Measurements from ENCODE around the gene ST7.
A peak's percentile ranks its signal among the peaks of the same experiment; 100 is the strongest.

The ST7 gene

DNA sequence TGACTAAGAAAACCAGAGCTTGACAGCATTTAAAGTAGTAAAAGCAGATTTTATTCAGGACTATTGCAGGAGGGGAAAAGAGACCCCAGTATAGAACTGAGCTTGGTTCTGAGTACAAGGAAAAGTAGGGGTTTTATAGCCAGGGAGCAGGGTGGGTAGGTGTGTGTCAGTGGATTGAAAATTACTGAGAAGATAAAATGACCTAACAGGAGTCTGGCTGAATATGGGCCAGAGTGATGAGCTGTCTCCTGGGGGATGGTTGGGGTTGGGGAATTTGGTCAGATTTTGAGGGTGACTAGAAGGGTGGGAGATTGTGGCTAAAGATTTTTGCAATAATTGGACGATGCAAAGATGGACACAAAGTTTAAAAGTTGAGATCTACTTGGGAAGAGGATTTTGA lies 114.0 kb downstream of the ST7 start:
- DNase-seq (ENCODE audit: low spot score), result no peak

DNA sequence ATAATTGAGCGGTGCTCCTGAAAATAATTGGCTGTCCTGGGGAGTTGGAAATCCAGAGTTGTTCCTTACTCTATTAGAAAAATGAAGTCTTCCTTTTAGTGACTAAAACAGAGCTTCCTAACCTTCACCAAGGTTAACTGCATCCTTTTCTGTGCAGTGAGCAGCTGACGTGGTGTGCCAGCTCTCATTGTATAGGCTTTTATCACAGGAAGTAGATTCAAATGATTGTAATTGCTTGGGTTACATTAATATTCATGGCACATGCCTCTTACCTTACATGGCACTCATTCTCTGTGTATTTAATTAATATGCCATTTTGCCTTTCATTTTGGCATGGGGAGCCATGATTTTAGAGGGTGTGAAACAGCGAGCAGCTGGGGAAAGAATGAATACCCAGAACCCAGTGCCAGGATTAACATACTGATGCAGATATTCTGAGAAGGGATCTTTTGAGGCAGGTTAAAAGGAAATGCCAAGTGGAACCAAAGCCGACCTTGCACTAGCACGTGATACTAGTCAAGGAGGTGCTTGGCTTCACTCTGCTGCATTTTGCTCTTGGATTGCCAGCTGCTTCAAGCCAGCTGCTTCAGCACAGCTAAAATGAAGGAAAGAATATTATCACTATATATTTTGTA lies 115.3 kb downstream of the ST7 start:
- no peak for DNase-seq (ENCODE audit: low spot score)

DNA sequence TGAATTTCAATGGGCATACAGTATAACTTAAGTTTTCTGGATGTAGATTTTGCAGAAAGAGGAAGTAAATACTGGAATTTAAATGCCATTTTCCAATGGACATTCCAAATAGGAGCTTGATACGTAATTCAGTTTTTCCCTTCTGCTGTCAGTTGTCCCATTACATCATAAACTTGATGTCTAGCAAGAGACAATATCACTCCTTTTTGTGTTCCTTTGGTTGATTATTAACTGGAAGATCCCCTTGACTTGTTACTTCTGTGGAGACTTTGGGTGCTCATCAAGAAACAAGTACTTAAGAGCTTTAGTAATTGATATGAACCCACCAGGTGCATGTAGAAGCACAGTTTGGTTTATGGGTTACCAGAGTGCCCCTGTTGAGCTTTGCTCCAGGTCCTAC lies 116.1 kb downstream of the ST7 start:
- DNase-seq (ENCODE audit: low spot score), result no peak

DNA sequence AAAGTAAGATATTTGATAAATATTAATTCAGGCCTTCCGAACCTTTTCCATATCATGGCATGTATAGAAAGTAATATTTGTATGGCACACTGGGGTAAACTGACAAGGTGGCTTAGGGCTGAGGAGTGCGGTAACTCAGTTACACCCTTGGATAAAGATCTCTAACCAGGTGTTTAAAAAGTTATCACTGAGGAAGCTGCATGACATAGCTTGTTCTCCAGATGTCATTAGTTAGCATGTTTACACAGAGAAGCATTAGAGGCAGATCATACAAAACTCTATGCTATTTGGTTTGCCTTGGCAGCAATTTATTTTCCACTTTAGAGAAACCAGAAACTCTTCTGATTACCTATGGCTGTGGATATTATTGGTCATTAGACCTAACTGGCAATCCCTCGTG lies 118.2 kb downstream of the ST7 start:
- no peak for DNase-seq (ENCODE audit: low spot score)

DNA sequence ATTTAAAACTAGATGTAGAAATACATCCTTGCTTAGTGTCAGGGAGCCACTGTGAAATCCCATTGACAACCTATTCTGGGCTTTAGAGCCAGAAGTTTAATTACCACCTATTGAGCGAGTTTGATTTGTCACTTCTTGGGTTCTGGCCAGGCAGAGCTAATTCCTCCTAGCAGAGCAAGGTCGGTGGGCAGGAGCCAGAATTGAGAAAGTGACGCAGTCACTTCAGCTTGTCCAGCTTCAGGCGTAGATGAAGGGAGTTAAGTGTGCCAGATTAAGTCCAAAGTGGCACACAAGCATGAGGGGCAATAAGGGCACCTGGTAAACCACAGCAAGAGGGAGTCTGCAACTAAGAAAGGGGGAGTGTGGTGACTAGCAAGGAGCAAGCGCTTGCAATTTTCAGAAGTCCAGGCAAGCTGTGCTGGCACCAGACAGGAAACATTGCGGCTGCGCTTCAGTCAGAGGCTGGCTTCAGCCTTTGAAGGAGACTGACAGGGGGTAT lies 119.4 kb downstream of the ST7 start:
- DNase-seq (ENCODE audit: low spot score), result peak; percentile 51

DNA sequence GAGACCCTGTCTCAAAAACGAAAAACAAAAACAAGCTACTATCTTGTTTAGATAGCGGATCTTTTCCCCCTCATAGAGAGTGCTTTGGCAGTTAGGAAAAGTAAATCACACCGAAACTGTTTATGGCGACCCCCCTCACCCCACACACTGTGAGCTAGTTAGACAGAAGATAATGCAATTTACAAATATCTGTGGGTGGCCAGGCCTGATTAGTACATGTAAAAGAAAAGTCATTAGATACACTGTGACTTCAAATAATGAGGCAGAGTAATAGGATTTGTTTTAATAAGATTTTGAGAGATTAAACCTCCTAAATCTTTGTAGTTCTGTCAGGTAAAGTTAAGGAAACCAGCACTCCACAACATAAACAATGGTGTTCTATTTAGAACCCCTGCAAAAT lies 121.1 kb downstream of the ST7 start:
- no peak for DNase-seq (ENCODE audit: low spot score)

DNA sequence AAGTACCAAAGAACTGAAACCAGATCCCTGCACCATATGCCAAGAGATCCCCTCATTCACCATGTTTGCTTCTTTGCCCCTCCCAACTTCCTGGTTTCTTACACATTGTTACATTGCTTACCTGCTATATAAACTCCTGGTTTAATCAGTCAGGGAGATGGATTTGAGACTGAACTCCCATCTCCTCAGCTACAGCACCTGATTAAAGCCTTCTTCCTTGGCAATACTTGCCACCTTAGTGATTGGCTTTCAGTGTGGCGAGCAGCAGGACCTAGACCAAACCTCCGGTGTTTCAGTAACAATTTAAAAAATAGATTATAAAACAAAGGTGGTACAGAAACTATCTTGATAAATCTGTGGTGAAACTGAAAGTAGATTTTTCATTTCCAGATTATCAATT lies 122.6 kb downstream of the ST7 start:
- DNase-seq (ENCODE audit: low spot score), result no peak

DNA sequence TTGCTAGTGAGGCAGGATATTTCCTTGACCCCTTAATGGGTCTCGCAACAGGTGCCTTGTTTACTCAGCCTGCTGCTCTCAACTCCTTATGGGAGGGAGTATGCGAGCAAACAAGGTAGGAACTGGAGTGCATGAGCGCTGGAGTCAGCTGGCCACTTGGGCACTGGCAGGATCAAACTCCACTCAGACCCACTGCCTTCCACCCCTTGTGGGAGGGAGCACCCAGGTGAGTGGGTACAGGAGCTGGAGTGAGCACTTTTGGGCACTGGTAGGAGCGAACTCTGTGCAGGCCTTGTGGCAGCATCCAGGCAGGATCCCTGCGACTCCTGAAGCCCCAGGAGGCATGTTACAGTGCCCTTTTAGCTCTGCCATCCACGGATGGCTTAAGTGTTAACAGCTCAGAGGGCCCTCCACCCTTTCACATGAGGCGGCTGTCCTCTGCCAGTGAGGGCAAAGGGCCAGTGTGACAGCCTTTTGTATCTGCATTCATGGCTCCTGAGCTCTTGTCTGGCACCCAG lies 123.2 kb downstream of the ST7 start:
- DNase-seq (ENCODE audit: low spot score), result no peak

DNA sequence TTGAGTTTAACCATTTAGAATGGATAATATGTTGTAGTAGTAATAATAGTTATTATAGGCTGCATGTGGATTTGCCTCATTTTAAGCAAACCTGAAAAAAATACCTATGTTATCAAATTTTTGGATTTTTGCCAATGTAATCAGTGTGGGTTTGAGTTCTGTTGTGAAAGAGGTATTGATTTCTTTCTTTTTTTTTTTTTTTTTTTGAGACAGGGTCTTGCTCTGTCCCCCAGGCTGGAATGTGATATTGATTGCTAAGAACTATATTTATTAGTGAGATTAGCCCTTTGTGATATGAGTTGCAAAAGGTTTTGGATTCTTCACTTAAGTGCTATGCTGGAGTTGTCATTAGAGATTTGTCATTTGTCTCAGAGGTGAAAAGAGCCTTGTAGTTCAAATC lies 124.4 kb downstream of the ST7 start:
- no peak for DNase-seq (ENCODE audit: low spot score)

DNA sequence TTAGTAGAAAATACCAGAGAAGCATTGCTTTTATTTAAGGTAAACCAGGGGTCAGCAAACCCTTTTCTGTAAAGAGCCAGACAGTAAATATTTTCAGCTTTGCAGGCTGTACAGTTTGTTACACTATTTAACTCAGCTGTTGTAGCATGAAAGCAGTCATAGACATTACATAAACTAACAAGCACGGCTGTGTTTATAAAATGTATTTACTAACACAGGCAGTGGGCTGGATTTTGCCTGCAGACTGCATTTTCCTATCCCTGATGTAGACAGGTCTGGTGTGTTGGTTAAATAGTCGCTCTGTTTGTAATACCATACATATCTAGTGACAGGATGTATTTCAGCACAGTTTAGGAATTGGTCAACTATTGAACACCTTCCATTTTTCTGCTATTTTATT lies 129.3 kb downstream of the ST7 start:
- DNase-seq (ENCODE audit: low spot score), result no peak

DNA sequence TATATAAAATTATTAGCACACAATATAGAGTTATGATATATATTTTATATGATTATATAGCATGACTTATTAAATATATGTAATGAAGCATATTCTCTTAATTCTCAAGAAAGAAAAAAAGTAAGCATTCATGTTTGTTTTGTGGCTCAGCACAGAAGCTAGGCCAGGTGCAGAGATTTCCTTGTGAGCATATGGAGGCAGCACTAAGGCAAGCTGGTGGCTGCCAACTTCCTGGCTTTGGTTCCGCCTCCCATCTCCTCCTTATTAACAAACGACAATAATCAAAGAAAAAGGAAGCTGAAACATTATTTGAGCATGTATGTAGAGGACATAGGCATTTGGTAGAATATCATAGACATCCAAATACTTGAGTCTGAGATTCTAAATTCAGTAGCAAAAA lies 130.3 kb downstream of the ST7 start:
- no peak for DNase-seq (ENCODE audit: low spot score)

DNA sequence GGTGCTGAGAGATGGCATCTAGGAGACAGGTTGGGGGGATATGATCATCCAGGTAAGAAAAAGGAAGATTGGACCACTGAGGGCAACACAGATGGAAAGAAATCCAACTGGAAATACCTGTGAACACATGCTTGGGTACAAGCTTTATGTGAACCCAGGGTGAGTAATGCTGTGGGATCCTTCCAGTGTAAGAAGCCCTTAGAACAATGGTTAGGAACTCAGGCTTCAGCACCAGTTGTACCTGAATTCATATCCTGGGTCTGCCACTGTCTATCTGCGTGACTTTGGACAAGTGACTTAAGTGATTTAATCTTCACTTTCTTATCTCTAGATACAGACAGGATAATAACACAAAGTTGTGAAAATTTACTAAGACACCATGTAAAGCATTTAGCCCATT lies 131.0 kb downstream of the ST7 start:
- no peak for DNase-seq (ENCODE audit: low spot score)

DNA sequence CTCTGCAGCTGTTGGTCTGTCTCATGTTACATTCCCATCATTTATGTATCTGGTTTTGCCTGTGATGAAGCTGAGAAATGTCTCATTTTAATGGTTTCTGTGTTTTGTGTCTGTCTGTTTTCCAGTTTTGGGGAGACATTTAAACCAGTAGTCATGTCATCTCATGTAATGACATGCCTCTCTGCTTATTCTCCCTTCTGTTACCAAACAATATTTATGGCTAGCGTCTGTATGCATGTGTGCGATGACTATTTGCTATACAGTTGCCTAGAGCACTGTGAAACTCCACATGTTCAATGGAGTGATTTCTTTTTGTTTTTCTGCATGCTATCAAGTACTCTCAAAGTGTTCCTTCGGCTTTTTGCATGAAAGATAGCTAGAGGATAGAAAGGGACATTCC lies 132.0 kb downstream of the ST7 start:
- no peak for DNase-seq (ENCODE audit: low spot score)

DNA sequence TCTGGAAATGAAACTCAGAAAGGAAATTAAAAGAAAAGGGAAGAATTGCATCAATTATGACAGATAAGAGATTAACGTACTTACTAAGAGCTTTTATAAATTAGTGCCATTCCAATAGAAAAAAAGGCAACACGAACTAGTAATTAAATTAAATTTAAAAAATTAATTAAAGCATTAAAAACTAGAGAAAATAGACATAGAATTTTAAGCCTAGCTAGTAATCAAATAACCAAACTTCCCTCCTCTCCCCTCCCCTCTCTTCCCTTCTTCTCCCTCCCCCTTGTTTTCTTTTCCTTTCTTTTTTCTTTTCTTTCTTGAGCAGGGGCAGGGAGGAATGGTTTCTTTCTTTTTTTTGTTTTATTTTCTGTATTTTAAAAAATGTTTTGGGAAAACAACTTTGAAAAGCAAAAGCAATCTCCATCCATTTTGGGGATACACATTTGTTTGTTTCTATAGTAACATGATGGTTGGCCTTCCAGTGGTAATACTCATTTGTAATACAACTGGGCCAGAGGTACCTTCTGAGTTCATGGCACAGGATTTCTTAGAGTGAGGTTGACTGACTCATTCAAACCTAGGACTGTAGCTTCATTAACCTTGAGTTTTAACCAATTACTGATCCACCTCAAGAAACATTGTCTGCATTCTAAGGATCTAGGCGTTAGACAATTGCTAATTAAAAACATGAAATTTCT lies 132.6 kb downstream of the ST7 start:
- DNase-seq (ENCODE audit: low spot score), result peak; percentile 22

DNA sequence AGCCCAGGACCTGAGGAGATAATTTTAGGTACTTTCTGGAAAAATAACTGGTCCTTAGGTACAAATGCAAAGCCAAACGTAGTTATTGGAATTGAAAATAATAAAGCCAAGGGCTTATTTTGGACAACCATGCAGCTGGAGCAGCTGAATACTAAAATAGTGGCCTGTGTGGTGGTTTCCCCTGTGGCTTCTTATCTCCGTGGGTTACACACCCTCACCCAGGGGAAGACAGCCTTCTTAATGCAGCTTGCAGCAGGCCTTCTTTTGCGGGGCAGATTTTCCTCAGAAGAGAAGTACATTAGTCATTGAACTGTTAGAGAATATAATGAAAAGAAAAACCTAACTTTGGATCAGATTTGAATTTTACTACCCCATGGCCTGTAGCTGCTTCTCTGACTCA lies 133.5 kb downstream of the ST7 start:
- no peak for DNase-seq (ENCODE audit: low spot score)

DNA sequence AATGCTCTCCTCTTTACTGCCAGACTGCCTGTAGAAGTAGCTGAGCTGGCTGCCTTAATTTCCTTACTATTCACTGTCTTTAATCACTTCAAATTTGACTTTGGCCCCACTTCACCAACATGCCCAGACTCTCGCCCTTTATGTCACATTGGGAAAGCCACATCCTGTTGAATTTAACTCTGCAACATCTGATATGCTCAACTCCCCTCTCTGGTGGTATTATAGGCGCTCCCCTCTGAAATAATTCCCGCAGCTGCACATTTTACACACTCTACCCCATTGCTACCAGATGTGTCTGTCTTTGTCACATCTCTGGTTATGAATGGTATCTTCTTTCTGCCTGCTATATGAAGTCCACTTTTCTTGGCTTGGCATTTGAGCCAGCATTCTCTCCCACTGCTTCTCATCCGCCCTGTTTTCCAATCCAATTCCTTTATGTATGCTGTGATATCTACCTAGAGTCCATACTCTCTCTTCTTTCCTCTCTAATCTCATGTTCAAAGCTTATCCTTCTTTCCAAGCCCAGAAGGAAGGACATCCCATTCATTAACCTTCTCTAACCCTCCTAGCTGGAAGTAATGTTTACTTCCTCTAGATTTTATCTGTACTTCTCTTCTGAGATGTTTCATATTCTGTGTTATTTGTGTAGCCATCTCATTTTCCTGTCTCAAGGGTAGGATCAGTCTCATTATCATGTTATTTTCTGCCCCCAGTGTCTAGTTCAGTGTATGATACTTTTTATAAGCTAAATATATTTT lies 134.5 kb downstream of the ST7 start:
- DNase-seq (ENCODE audit: low spot score), result no peak

DNA sequence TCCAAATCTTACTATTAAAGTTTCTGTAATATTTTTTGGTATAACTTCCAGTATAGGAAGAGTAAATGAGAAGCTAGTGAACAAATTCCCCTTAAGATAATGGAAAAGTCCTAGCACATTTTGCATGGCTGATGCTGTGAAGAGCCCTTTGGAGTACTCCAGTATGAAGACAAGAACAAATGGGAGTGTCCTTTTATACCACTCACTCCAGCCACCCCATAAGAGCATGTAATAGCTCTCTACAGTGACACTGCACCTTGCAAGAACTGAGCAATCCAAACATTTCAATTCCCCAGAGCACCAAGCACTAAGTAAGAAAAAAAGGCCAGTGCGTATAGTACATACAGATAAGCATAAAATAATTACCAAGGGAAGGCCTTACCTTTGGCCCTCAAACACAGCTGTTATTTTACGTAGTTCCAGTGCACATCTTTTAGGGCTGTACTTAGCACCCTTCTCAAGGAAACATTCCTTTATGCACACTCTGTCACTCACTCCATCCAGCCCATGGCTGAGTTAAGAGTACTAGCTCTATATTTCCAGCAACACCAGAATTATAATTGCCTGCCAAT lies 135.4 kb downstream of the ST7 start:
- no peak for DNase-seq (ENCODE audit: low spot score)

DNA sequence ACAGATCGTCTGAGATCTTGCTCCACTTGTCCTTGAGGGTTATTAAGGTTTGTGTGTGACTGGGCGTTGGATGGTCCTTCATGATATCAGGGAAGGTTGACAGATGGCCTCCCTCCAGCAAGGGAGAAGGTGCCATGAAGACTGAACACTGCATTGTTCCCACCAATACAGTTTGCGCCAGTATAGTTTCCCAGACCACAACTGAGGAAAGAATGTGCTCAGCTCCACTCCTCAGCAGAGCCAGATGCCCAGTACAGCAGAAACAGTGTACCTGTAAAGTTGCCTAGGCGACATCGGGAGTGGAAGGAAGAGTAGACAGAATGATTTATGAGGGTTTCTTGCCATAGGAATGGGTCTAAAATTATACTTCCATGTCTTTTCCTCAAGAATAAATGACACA lies 137.5 kb downstream of the ST7 start:
- DNase-seq (ENCODE audit: low spot score), result no peak

DNA sequence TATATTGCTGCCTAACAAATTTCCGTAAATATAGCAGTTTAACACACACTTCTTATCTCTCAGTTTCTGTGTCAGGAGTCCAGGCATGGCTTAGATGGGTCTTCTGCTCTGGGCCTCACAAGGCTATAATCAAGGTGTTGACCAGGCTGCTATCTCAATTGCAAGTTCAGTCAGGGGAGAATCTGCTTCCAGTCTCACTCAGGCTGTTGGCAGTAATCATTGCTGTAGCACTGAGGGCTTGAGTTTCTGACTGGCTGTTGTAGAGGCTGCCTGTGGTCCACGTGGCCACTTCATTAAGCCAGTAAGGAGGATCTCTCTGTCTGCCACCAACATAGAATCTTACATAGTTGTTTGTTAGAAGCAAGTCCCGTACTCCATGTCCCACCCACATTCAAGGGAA lies 138.4 kb downstream of the ST7 start:
- no peak for DNase-seq (ENCODE audit: low spot score)

DNA sequence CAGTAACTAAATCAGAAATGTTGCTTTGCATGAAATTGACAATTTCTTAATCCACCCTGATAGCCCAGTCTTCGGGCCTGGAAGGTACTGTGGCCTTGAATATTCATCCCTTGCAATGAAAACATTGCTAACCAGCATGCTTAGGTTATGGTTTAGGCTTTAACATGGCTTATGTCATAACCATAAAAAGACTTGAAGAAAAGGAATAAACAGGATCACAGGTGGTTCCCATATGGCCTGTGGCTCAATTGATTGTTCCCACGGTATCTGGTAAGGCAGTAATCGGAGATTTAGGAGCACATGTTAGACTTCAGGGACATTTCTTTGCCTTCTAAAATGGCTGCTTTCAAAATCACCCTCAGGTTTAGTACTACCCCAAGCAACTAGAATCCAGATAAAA lies 139.5 kb downstream of the ST7 start:
- DNase-seq (ENCODE audit: low spot score), result no peak

DNA sequence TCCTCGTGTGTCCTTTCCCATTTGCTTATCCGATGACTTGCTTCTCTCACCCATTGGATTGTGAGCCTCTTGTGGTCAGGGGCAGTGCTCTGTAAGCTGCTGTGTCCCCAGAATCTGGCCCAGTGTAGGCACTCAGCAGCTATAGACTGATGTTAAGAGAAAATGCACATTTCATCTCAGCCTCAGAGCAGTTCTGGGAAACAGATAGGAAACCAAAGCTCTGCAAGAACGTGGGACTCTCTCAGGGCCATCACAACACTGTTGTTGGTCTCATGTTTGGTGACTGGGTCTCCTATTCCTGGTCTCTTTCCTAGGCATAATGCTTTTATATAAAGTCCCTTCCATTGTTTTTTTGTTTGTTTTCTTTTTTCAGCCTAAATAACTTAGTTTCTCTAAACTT lies 141.2 kb downstream of the ST7 start:
- no peak for DNase-seq (ENCODE audit: low spot score)

DNA sequence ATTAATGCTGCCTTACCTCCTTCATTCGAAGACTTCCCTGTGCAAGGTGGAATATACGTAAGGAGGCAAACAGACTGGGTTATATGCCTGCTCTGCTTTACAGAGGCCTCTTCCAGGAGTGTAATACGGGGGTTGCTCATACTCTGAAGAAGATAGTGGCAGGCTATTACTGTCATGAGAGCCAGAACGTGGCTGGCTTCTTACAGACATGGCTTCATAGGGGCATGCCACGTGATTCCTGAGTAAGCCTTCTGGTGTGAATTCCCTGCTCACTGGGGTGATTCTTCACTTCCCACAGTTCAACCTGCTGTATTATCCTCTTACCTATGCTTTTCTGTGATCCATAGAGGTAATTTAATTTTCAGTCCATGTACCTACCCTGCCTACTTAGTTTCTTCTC lies 141.8 kb downstream of the ST7 start:
- no peak for DNase-seq (ENCODE audit: low spot score)

DNA sequence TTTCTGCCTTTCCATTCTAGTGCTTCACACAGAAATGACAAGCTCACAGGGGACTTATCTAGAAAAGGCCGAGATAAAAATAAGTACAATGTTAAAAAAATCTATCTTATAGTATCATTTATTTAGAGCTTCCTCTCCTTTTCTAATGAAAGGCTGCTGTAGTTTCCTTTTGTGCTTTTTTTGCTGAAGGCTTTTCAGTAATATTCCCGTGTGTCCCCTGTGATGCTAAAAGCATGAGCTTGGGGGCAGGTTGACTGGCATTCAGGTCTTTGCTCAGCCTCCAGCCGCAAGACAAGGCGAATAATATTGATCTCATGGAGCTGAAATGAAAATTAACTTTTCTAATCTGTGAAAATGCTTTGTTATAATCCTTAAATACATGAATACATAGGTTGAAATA lies 143.0 kb downstream of the ST7 start:
- no peak for DNase-seq (ENCODE audit: low spot score)

Measured in AG08396 (cell line).